Hepatocyte (in vitro differentiated cells): ENCODE data around the gene PES1. TPM values are rescaled to one million over a fixed set of nuclear protein-coding genes. Genes with fewer than 3 reads are reported as not detected.

ENCODE experiments used
- DNase-seq: peaks from one replicate; pipeline ENCODE4 v3.0.0-alpha.2; 2016; ENCODE audit warnings: low spot score
- H2AFZ ChIP-seq: fragments of 200-600 bp; sonication (generic); 2 replicates; pipeline ENCODE4 v1.6.0; 2016; ENCODE audit warnings: antibody characterized with exemption, mild to moderate bottlenecking
- H3K27ac ChIP-seq: fragments of 200-600 bp; sonication (generic); 2 replicates; pipeline ENCODE4 v1.5.1; 2016; ENCODE audit warnings: mild to moderate bottlenecking
- H3K27me3 ChIP-seq: fragments of 200-600 bp; sonication (generic); 2 replicates; pipeline ENCODE4 v1.6.1; 2016
- H3K36me3 ChIP-seq: fragments of 200-600 bp; sonication (generic); replicated peaks from 2 replicates; pipeline ENCODE4 v1.5.1; 2016; ENCODE audit warnings: low read depth; ENCODE audit not compliant: insufficient read depth
- H3K4me1 ChIP-seq: fragments of 200-600 bp; sonication (generic); 2 replicates; pipeline ENCODE4 v1.5.1; 2016; ENCODE audit warnings: mild to moderate bottlenecking, moderate library complexity; ENCODE audit not compliant: insufficient read depth
- H3K4me2 ChIP-seq: fragments of 200-600 bp; sonication (generic); 2 replicates; pipeline ENCODE4 v1.6.0; 2016
- H3K4me3 ChIP-seq: fragments of 200-600 bp; sonication (generic); 2 replicates; pipeline ENCODE4 v1.5.1; 2016; ENCODE audit warnings: mild to moderate bottlenecking
- H3K79me2 ChIP-seq: fragments of 200-600 bp; sonication (generic); 2 replicates; pipeline ENCODE4 v1.6.0; 2017; ENCODE audit warnings: mild to moderate bottlenecking
- H3K9me2 ChIP-seq: fragments of 200-600 bp; sonication (generic); replicated peaks from 2 replicates; pipeline ENCODE4 v1.6.0; 2017; ENCODE audit warnings: mild to moderate bottlenecking; ENCODE audit not compliant: insufficient read depth
- H3K9me3 ChIP-seq: fragments of 200-600 bp; sonication (generic); 2 replicates; pipeline ENCODE4 v1.5.1; 2016; ENCODE audit warnings: low read depth, mild to moderate bottlenecking
- H4K20me1 ChIP-seq: fragments of 200-600 bp; sonication (generic); 2 replicates; pipeline ENCODE4 v1.6.0; 2016; ENCODE audit warnings: mild to moderate bottlenecking; ENCODE audit not compliant: insufficient read depth, poor library complexity, severe bottlenecking
- CTCF ChIP-seq: fragments of 200-600 bp; sonication (generic); IDR thresholded peaks from 2 replicates; pipeline ENCODE4 v1.5.1; 2016; ENCODE audit warnings: antibody characterized with exemption, mild to moderate bottlenecking; ENCODE audit not compliant: poor library complexity
- EZH2 ChIP-seq: fragments of 200-600 bp; sonication (generic); IDR thresholded peaks from 2 replicates; pipeline ENCODE4 v1.6.1; 2016; ENCODE audit warnings: antibody characterized with exemption, mild to moderate bottlenecking, borderline replicate concordance
- EZH2phosphoT487 ChIP-seq: fragments of 200-600 bp; sonication (generic); IDR thresholded peaks from one replicate; pipeline ENCODE4 v1.6.1; 2018; ENCODE audit warnings: antibody characterized with exemption, mild to moderate bottlenecking, low read depth, moderate library complexity; ENCODE audit not compliant: unreplicated experiment, severe bottlenecking
- WGBS: methylation state at CpG from one replicate; pipeline ENCODE4 v1.1.6; 2016; ENCODE audit warnings: low lambda C conversion rate; ENCODE audit errors: missing lambda C conversion rate; 5-methylcytosine and 5-hydroxymethylcytosine counted together
- polyA plus RNA-seq: library from polyadenylated mRNA; unstranded; fragments of >200 nt; fragmentation: Nextera tagmentation; extraction: Ambion mirVana; gene quantifications from 2 replicates; pipeline ENCODE4 v1.2.1, GENCODE V29; 2016
- total RNA-seq: library from RNA; depleted of rRNA; stranded (reverse); fragments of >200 nt; gene quantifications from 2 replicates; pipeline ENCODE4 v1.2.3, GENCODE V29; 2014

Gene PES1
- 42.4 and 45.8 TPM in 2 replicates for total RNA-seq
- polyA plus RNA-seq, result 54.7 and 59.5 TPM in 2 replicates

- Histone ChIP-seq H3K4me3 (peak within 1 kb of the TSS; percentile 62), H3K79me2 (peaks cover 20% of the 10 kb centered on the region), H3K36me3 (no peaks in the 10 kb centered on the region), H3K4me1 (peaks cover 11% of the 10 kb centered on the region), H3K9me3 (no peaks in the 10 kb centered on the region), H4K20me1 (peaks cover 7% of the 10 kb centered on the region), H3K27ac (peak within 1 kb of the TSS; percentile 82), H3K4me2 (peak within 1 kb of the TSS; percentile 92), H2AFZ (peak within 1 kb of the TSS; percentile 2), H3K9me2 (no peaks in the 10 kb centered on the region), H3K27me3 (no peaks in the 10 kb centered on the region)
- under 1% methylated on average over 45 of the region's 49 CpGs for WGBS
- TF ChIP-seq CTCF, result no peak
- DNase-seq, result peak; percentile 99
Observed at GRCh38 chr22:30591588-30592359, at the start of gene PES1. PES1 (minus strand) TSS chr22:30591910; CDS start chr22:30591833, 77 bp downstream.

- H3K27ac ChIP-seq, result no peak overlapping the region
- H3K27me3 ChIP-seq, result no peaks in the 10 kb centered on the region
- 100% methylated on average over 4 of the region's 4 CpGs for WGBS
- H3K4me3 ChIP-seq, result no peak overlapping the region
- no peak overlapping the region for H2AFZ ChIP-seq
- no peaks in the 10 kb centered on the region for H3K36me3 ChIP-seq
- no peak for DNase-seq
- peaks cover 9% of the 10 kb centered on the region for H3K4me1 ChIP-seq
- no peak overlapping the region for H3K4me2 ChIP-seq
- TF ChIP-seq CTCF (no peak), EZH2phosphoT487 (no peak), EZH2 (no peak)
- no peaks in the 10 kb centered on the region for H3K79me2 ChIP-seq
- no peaks in the 10 kb centered on the region for H3K9me2 ChIP-seq
- H3K9me3 ChIP-seq, result no peaks in the 10 kb centered on the region
- H4K20me1 ChIP-seq, result no peaks in the 10 kb centered on the region
Observed at GRCh38 chr22:30640839-30641430, 49.2 kb upstream of the PES1 start.

GRCh38 chr22:30640361-30640760 lies 48.7 kb upstream of the PES1 start:
- H3K9me3 ChIP-seq, result no peaks in the 10 kb centered on the region
- H4K20me1 ChIP-seq, result no peaks in the 10 kb centered on the region
- H3K9me2 ChIP-seq, result no peaks in the 10 kb centered on the region
- no peak overlapping the region for H2AFZ ChIP-seq
- no peaks in the 10 kb centered on the region for H3K79me2 ChIP-seq
- no peak for TF ChIP-seq EZH2
- no peak for TF ChIP-seq CTCF
- no peak for TF ChIP-seq EZH2phosphoT487
- 88% methylated on average over 3 of the region's 4 CpGs for WGBS
- peaks cover 11% of the 10 kb centered on the region for H3K4me1 ChIP-seq
- no peaks in the 10 kb centered on the region for H3K27me3 ChIP-seq
- H3K4me3 ChIP-seq, result no peak overlapping the region
- no peak overlapping the region for H3K27ac ChIP-seq
- no peaks in the 10 kb centered on the region for H3K36me3 ChIP-seq
- DNase-seq, result no peak
- no peak overlapping the region for H3K4me2 ChIP-seq
